OCI-LY1 (cell line): ENCODE results near the gene ZFYVE28.

Experiments
- H2AFZ ChIP-seq: fragments of 200-600 bp; sonication (generic), shearing (Covaris generic); 2 replicates; pipeline ENCODE4 v1.6.0; 2014; ENCODE audit warnings: antibody characterized with exemption, mild to moderate bottlenecking, low read length
- H3F3A ChIP-seq: fragments of 200-600 bp; sonication (generic), shearing (Covaris generic); 2 replicates; pipeline ENCODE4 v1.6.0; 2014; ENCODE audit warnings: mild to moderate bottlenecking, antibody characterized with exemption, low read length, moderate library complexity; ENCODE audit not compliant: insufficient read depth
- H3K27ac ChIP-seq: fragments of 200-600 bp; sonication (generic); 2 replicates; pipeline ENCODE4 v1.5.1; 2014; ENCODE audit warnings: low read length, mixed run types, mild to moderate bottlenecking, low read depth; ENCODE audit not compliant: poor library complexity, severe bottlenecking
- H3K27me3 ChIP-seq: fragments of 200-600 bp; sonication (generic); 2 replicates; pipeline ENCODE4 v1.6.0; 2014; ENCODE audit warnings: antibody characterized with exemption, mild to moderate bottlenecking, low read length, moderate library complexity; ENCODE audit not compliant: insufficient read depth
- H3K36me3 ChIP-seq: fragments of 200-600 bp; sonication (generic); 2 replicates; pipeline ENCODE4 v1.6.1; 2014; ENCODE audit warnings: mild to moderate bottlenecking, antibody characterized with exemption, low read length, moderate library complexity, mixed read lengths; ENCODE audit not compliant: insufficient read depth
- H3K4me1 ChIP-seq: fragments of 200-600 bp; sonication (generic); 2 replicates; pipeline ENCODE4 v1.5.1; 2014; ENCODE audit warnings: mild to moderate bottlenecking, low read length, moderate library complexity; ENCODE audit not compliant: insufficient read depth, severe bottlenecking
- H3K4me2 ChIP-seq: fragments of 200-600 bp; sonication (generic), shearing (Covaris generic); 2 replicates; pipeline ENCODE4 v1.6.1; 2014; ENCODE audit warnings: low read length
- H3K4me3 ChIP-seq: fragments of 200-600 bp; sonication (generic); 2 replicates; pipeline ENCODE4 v1.5.1; 2014; ENCODE audit warnings: low read length, low read depth, mild to moderate bottlenecking, mixed read lengths; ENCODE audit not compliant: poor library complexity, severe bottlenecking
- H3K79me2 ChIP-seq: fragments of 200-600 bp; shearing (Covaris generic); 2 replicates; pipeline ENCODE4 v1.6.1; 2016; ENCODE audit warnings: mixed run types, low read length, mixed read lengths; ENCODE audit not compliant: insufficient read depth
- H3K9ac ChIP-seq: fragments of 200-600 bp; sonication (generic), shearing (Covaris generic); 2 replicates; pipeline ENCODE4 v1.6.1; 2014; ENCODE audit warnings: mild to moderate bottlenecking, low read length, mixed read lengths
- H3K9me2 ChIP-seq: fragments of 200-600 bp; sonication (generic), shearing (Covaris generic); 2 replicates; pipeline ENCODE4 v1.6.1; 2014; ENCODE audit warnings: low read depth, mild to moderate bottlenecking, low read length, mixed read lengths
- H3K9me3 ChIP-seq: fragments of 200-600 bp; shearing (Covaris generic); 2 replicates; pipeline ENCODE4 v1.6.1; 2014; ENCODE audit warnings: low read length, mixed read lengths
- H4K20me1 ChIP-seq: fragments of 200-600 bp; sonication (generic), shearing (Covaris generic); 2 replicates; pipeline ENCODE4 v1.6.0; 2016; ENCODE audit warnings: mild to moderate bottlenecking, low read length; ENCODE audit not compliant: insufficient read depth
- CTCF ChIP-seq: fragments of 200-600 bp; sonication (generic), shearing (Covaris generic); IDR thresholded peaks from 2 replicates; pipeline ENCODE4 v1.5.1; 2017; ENCODE audit warnings: mild to moderate bottlenecking, antibody characterized with exemption, low read length, moderate library complexity, mixed read lengths
- EZH2 ChIP-seq: fragments of 200-600 bp; sonication (generic), shearing (Covaris generic); IDR thresholded peaks from 2 replicates; pipeline ENCODE4 v1.8.0; 2017; ENCODE audit warnings: borderline replicate concordance, mixed run types, mild to moderate bottlenecking, antibody characterized with exemption, low read length, moderate library complexity, mixed read lengths

The ZFYVE28 gene

GRCh38 chr4:2395584-2395983, 22.9 kb downstream of the ZFYVE28 start:
- Histone ChIP-seq H3K4me1 (no peaks in the 10 kb centered on the region), H4K20me1 (no peaks in the 10 kb centered on the region), H3K27me3 (no peaks in the 10 kb centered on the region), H3K9me3 (no peaks in the 10 kb centered on the region), H2AFZ (no peak overlapping the region), H3K27ac (no peak overlapping the region), H3K4me3 (no peak overlapping the region), H3F3A (no peaks in the 10 kb centered on the region), H3K9ac (no peak overlapping the region), H3K9me2 (no peaks in the 10 kb centered on the region), H3K79me2 (no peaks in the 10 kb centered on the region), H3K36me3 (no peaks in the 10 kb centered on the region), H3K4me2 (no peak overlapping the region)
- TF ChIP-seq CTCF = no peak
- no peak for TF ChIP-seq EZH2

- Histone ChIP-seq H3K9ac (no peak overlapping the region), H3K79me2 (no peaks in the 10 kb centered on the region), H3K4me1 (no peaks in the 10 kb centered on the region), H4K20me1 (no peaks in the 10 kb centered on the region), H3F3A (no peaks in the 10 kb centered on the region), H3K36me3 (no peaks in the 10 kb centered on the region), H3K9me3 (no peaks in the 10 kb centered on the region), H3K9me2 (no peaks in the 10 kb centered on the region), H3K4me2 (no peak overlapping the region), H3K27ac (no peak overlapping the region), H3K27me3 (no peaks in the 10 kb centered on the region), H3K4me3 (no peak overlapping the region), H2AFZ (no peak overlapping the region)
- TF ChIP-seq EZH2 (no peak), CTCF (no peak)
Observed at GRCh38 chr4:2395038-2395437, 23.4 kb downstream of the ZFYVE28 start.

GRCh38 chr4:2394528-2394927, 23.9 kb downstream of the ZFYVE28 start:
- no peaks in the 10 kb centered on the region for H3K27me3 ChIP-seq
- TF ChIP-seq CTCF (no peak), EZH2 (no peak)

More at GRCh38 chr4:2394528-2394927, 23.9 kb downstream of the ZFYVE28 start:
- no peaks in the 10 kb centered on the region for H3K79me2 ChIP-seq
- no peak overlapping the region for H2AFZ ChIP-seq
- no peaks in the 10 kb centered on the region for H3F3A ChIP-seq
- no peaks in the 10 kb centered on the region for H3K9me3 ChIP-seq
- H3K9me2 ChIP-seq = no peaks in the 10 kb centered on the region
- H3K4me1 ChIP-seq = no peaks in the 10 kb centered on the region
- no peak overlapping the region for H3K4me3 ChIP-seq
- H3K36me3 ChIP-seq = no peaks in the 10 kb centered on the region
- H3K4me2 ChIP-seq = no peak overlapping the region
- H4K20me1 ChIP-seq = no peaks in the 10 kb centered on the region
- no peak overlapping the region for H3K27ac ChIP-seq
- no peak overlapping the region for H3K9ac ChIP-seq
